Subcutaneous abdominal adipose tissue (tissue), 5 donors: Measurements from ENCODE around the gene SLC35A5.

ENCODE experiments used
- H3K27ac ChIP-seq: one replicate; pipeline ENCODE4 v1.7.0; 2013; ENCODE audit warnings: low read depth, mild to moderate bottlenecking, inconsistent platforms, low read length, moderate library complexity
- H3K27me3 ChIP-seq, 5 donors: one replicate each; pipeline ENCODE4 v1.7.0; 2013; ENCODE audit warnings: low read length in 5 of 5, inconsistent platforms in 1 of 5; ENCODE audit not compliant: control insufficient read depth in 5 of 5, insufficient read depth in 4 of 5
- H3K36me3 ChIP-seq, 5 donors: one replicate each; pipeline ENCODE4 v1.7.0; 2013; ENCODE audit warnings: low read length in 5 of 5; ENCODE audit not compliant: control insufficient read depth in 5 of 5, insufficient read depth in 5 of 5
- H3K4me1 ChIP-seq, 5 donors: one replicate each; pipeline ENCODE4 v1.7.0; 2013; ENCODE audit warnings: low read length in 5 of 5, mild to moderate bottlenecking in 3 of 5, moderate library complexity in 1 of 5; ENCODE audit not compliant: control insufficient read depth in 5 of 5, insufficient read depth in 5 of 5
- H3K4me3 ChIP-seq, 5 donors: one replicate each; pipeline ENCODE4 v1.7.0; 2013; ENCODE audit warnings: low read length in 5 of 5, low read depth in 1 of 5
- H3K9ac ChIP-seq, 5 donors: one replicate each; pipeline ENCODE4 v1.7.0; 2013; ENCODE audit warnings: low read length in 5 of 5, mild to moderate bottlenecking in 4 of 5, moderate library complexity in 3 of 5
- H3K9me3 ChIP-seq, 5 donors: one replicate each; pipeline ENCODE4 v1.7.0; 2013; ENCODE audit warnings: low read length in 5 of 5; ENCODE audit not compliant: control insufficient read depth in 5 of 5
- donor health status: healthy.
- donor health status: healthy.
- donor health status: healthy.
- donor health status: healthy.
- donor health status: healthy.

The SLC35A5 gene

GRCh38 chr3:112615989-112616731 is 54.3 kb downstream of the SLC35A5 start:
- Histone ChIP-seq H3K27me3 (no peaks in the 10 kb centered on the region), H3K36me3 (peaks cover 27 to 62% (median 50%) of the 10 kb centered on the region in 5 donors), H3K4me1 (peaks cover 0 to 14% (median 7%) of the 10 kb centered on the region in 5 donors), H3K9me3 (peaks cover 0 to 3% (median 0%) of the 10 kb centered on the region in 5 donors), H3K9ac (no peak overlapping the region), H3K4me3 (peak overlapping the region in 2 of 5 donors; percentile 27 to 34), H3K27ac (peak overlapping the region; percentile 16)

- Histone ChIP-seq H3K9me3 (peaks cover 0 to 7% (median 0%) of the 10 kb centered on the region in 5 donors), H3K27ac (no peak overlapping the region), H3K36me3 (peaks cover 24 to 60% (median 49%) of the 10 kb centered on the region in 5 donors), H3K27me3 (no peaks in the 10 kb centered on the region), H3K9ac (no peak overlapping the region), H3K4me1 (peaks cover 0 to 10% (median 2%) of the 10 kb centered on the region in 5 donors), H3K4me3 (no peak overlapping the region)
Measured at GRCh38 chr3:112617285-112617684, 55.4 kb downstream of the SLC35A5 start.

- Histone ChIP-seq H3K9me3 (peaks cover 0 to 7% (median 0%) of the 10 kb centered on the region in 5 donors), H3K27me3 (no peaks in the 10 kb centered on the region), H3K4me3 (no peak overlapping the region), H3K36me3 (peaks cover 20 to 52% (median 43%) of the 10 kb centered on the region in 5 donors), H3K9ac (no peak overlapping the region), H3K27ac (no peak overlapping the region), H3K4me1 (peaks cover 0 to 22% (median 13%) of the 10 kb centered on the region in 5 donors)
Measured at GRCh38 chr3:112619295-112619694, 57.5 kb downstream of the SLC35A5 start.

- H3K4me3 ChIP-seq = no peak overlapping the region
- H3K9me3 ChIP-seq = peaks cover 0 to 7% (median 0%) of the 10 kb centered on the region in 5 donors
- no peak overlapping the region for H3K27ac ChIP-seq
- peaks cover 8 to 28% (median 27%) of the 10 kb centered on the region in 5 donors for H3K4me1 ChIP-seq
- no peaks in the 10 kb centered on the region for H3K27me3 ChIP-seq
- H3K9ac ChIP-seq = no peak overlapping the region
- peaks cover 0 to 21% (median 15%) of the 10 kb centered on the region in 5 donors for H3K36me3 ChIP-seq
Measured at GRCh38 chr3:112623213-112623612, 61.4 kb downstream of the SLC35A5 start.

- no peak overlapping the region for H3K4me3 ChIP-seq
- H3K9ac ChIP-seq = no peak overlapping the region
- H3K27me3 ChIP-seq = no peaks in the 10 kb centered on the region
- peaks cover 0 to 7% (median 0%) of the 10 kb centered on the region in 5 donors for H3K9me3 ChIP-seq
- H3K36me3 ChIP-seq = peaks cover 0 to 20% (median 13%) of the 10 kb centered on the region in 5 donors
- H3K27ac ChIP-seq = no peak overlapping the region
- H3K4me1 ChIP-seq = peaks cover 8 to 34% (median 32%) of the 10 kb centered on the region in 5 donors
Measured at GRCh38 chr3:112623717-112624116, 61.9 kb downstream of the SLC35A5 start.

- Histone ChIP-seq H3K9me3 (no peaks in the 10 kb centered on the region), H3K9ac (peak overlapping the region in 3 of 5 donors; percentile 9 to 69 (median 31)), H3K27ac (peak overlapping the region; percentile 78), H3K4me1 (peaks cover 13 to 65% (median 51%) of the 10 kb centered on the region in 5 donors), H3K36me3 (peaks cover 0 to 14% (median 4%) of the 10 kb centered on the region in 5 donors), H3K4me3 (no peak overlapping the region), H3K27me3 (no peaks in the 10 kb centered on the region)
Measured at GRCh38 chr3:112627419-112627818, 65.6 kb downstream of the SLC35A5 start.

GRCh38 chr3:112627919-112628466 is 66.1 kb downstream of the SLC35A5 start:
- H3K9me3 ChIP-seq = no peaks in the 10 kb centered on the region
- no peak overlapping the region for H3K4me3 ChIP-seq
- H3K27ac ChIP-seq = peak overlapping the region; percentile 78
- H3K27me3 ChIP-seq = no peaks in the 10 kb centered on the region
- peak overlapping the region in 3 of 5 donors; percentile 9 to 69 (median 31) for H3K9ac ChIP-seq
- H3K4me1 ChIP-seq = peaks cover 13 to 68% (median 56%) of the 10 kb centered on the region in 5 donors
- peaks cover 0 to 12% (median 4%) of the 10 kb centered on the region in 5 donors for H3K36me3 ChIP-seq

- Histone ChIP-seq H3K9ac (no peak overlapping the region), H3K27me3 (no peaks in the 10 kb centered on the region), H3K4me1 (peaks cover 13 to 71% (median 65%) of the 10 kb centered on the region in 5 donors), H3K27ac (peak overlapping the region; percentile 78), H3K36me3 (peaks cover 0 to 10% (median 4%) of the 10 kb centered on the region in 5 donors), H3K9me3 (no peaks in the 10 kb centered on the region), H3K4me3 (no peak overlapping the region)
Measured at GRCh38 chr3:112629425-112629824, 67.6 kb downstream of the SLC35A5 start.

- H3K4me1 ChIP-seq = peaks cover 17 to 88% (median 75%) of the 10 kb centered on the region in 5 donors
- H3K9me3 ChIP-seq = no peaks in the 10 kb centered on the region
- H3K4me3 ChIP-seq = peak overlapping the region in 1 of 5 donors; percentile 38
- peaks cover 0 to 4% (median 4%) of the 10 kb centered on the region in 5 donors for H3K36me3 ChIP-seq
- peak overlapping the region; percentile 24 for H3K27ac ChIP-seq
- H3K27me3 ChIP-seq = no peaks in the 10 kb centered on the region
- H3K9ac ChIP-seq = no peak overlapping the region
Measured at GRCh38 chr3:112631257-112631656, 69.4 kb downstream of the SLC35A5 start.

GRCh38 chr3:112632596-112632995 is 70.8 kb downstream of the SLC35A5 start:
- H3K4me3 ChIP-seq = peak overlapping the region; percentile 8 to 92 (median 45)
- no peak overlapping the region for H3K27ac ChIP-seq
- H3K9me3 ChIP-seq = no peaks in the 10 kb centered on the region
- peaks cover 0 to 4% (median 4%) of the 10 kb centered on the region in 5 donors for H3K36me3 ChIP-seq
- H3K9ac ChIP-seq = peak overlapping the region in 3 of 5 donors; percentile 8 to 44 (median 10)
- H3K4me1 ChIP-seq = peaks cover 13 to 92% (median 77%) of the 10 kb centered on the region in 5 donors
- no peaks in the 10 kb centered on the region for H3K27me3 ChIP-seq
